Karpas-422 (cell line): Measurements from ENCODE around the gene DKKL1. TPM values are rescaled to one million over a fixed set of nuclear protein-coding genes. Genes with fewer than 3 reads are reported as not detected.
A peak's percentile ranks its signal among the peaks of the same experiment; 100 is the strongest.

Source experiments
- DNase-seq: peaks from one replicate; pipeline ENCODE4 v3.0.0-alpha.2; 2015
- H2AFZ ChIP-seq: fragments of 200-600 bp; sonication (generic); 2 replicates; pipeline ENCODE4 v1.6.1; 2014; ENCODE audit warnings: antibody characterized with exemption, low read length, mixed read lengths
- H3K27ac ChIP-seq: fragments of 200-600 bp; sonication (generic); 2 replicates; pipeline ENCODE4 v1.5.1; 2014; ENCODE audit warnings: mild to moderate bottlenecking, low read length, moderate library complexity
- H3K27me3 ChIP-seq: fragments of 200-600 bp; sonication (generic); 2 replicates; pipeline ENCODE4 v1.6.1; 2014; ENCODE audit warnings: low read length, mixed read lengths
- H3K36me3 ChIP-seq: fragments of 200-600 bp; sonication (generic); 2 replicates; pipeline ENCODE4 v1.6.1; 2014; ENCODE audit warnings: low read length, mixed read lengths; ENCODE audit not compliant: insufficient read depth
- H3K4me1 ChIP-seq: fragments of 200-600 bp; sonication (generic); 2 replicates; pipeline ENCODE4 v1.6.1; 2014; ENCODE audit warnings: mild to moderate bottlenecking, low read length, mixed read lengths
- H3K4me2 ChIP-seq: fragments of 200-600 bp; sonication (generic); 2 replicates; pipeline ENCODE4 v1.6.1; 2014; ENCODE audit warnings: low read length, low read depth, mild to moderate bottlenecking; ENCODE audit not compliant: poor library complexity, severe bottlenecking
- H3K4me3 ChIP-seq: fragments of 200-600 bp; sonication (generic); 2 replicates; pipeline ENCODE4 v1.5.1; 2014; ENCODE audit warnings: mild to moderate bottlenecking, antibody characterized with exemption, low read length, mixed read lengths
- H3K79me2 ChIP-seq: fragments of 200-600 bp; sonication (generic); 2 replicates; pipeline ENCODE4 v1.6.1; 2014; ENCODE audit warnings: mild to moderate bottlenecking, low read length, mixed read lengths
- H3K9ac ChIP-seq: fragments of 200-600 bp; sonication (generic); 2 replicates; pipeline ENCODE4 v1.6.0; 2014; ENCODE audit warnings: low read length
- H3K9me2 ChIP-seq: fragments of 200-600 bp; sonication (generic), shearing (Covaris generic); replicated peaks from 2 replicates; pipeline ENCODE4 v1.6.0; 2014; ENCODE audit warnings: mild to moderate bottlenecking, low read length, moderate library complexity; ENCODE audit not compliant: insufficient read depth
- H3K9me3 ChIP-seq: fragments of 300-700, 200-600 bp; sonication (generic); 2 replicates; pipeline ENCODE4 v1.6.1; 2014; ENCODE audit warnings: low read length, mixed read lengths
- H4K20me1 ChIP-seq: fragments of 200-600 bp; sonication (generic); 2 replicates; pipeline ENCODE4 v1.6.1; 2014; ENCODE audit warnings: mild to moderate bottlenecking, antibody characterized with exemption, low read length, low read depth; ENCODE audit not compliant: insufficient read depth
- total RNA-seq: library from RNA; depleted of rRNA; stranded (reverse); fragments of >200 nt; shearing (Covaris generic); gene quantifications from 2 replicates; pipeline ENCODE4 v1.2.3, GENCODE V29; 2014; ENCODE audit warnings: low replicate concordance

DKKL1 gene
- total RNA-seq, 1 experiment from 2014 or later, result not detected

DNA sequence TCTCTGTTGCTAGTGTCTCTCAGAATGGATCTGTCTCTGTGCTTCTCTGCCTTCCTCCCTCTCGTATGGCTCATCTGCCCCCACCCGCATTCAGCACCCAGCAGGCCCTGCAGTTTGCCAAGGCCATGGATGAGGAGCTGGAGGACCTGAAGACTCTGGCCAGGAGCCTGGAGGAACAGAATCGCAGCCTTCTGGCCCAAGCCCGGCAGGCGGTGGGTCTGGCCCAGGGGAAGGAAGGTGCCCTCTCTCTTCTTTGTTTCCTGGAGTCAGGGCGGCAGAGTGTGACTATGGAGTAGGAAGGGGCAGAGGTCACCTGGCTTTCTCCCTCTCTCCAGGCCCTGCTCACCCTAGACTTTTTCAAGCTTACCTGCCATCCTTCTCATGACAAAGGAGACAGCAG is 35.3 kb downstream of the DKKL1 start:
- peaks cover 19% of the 10 kb centered on the region for H3K4me1 ChIP-seq
- no peak overlapping the region for H3K9ac ChIP-seq
- H3K4me2 ChIP-seq, result no peak overlapping the region
- no peaks in the 10 kb centered on the region for H3K36me3 ChIP-seq
- H3K4me3 ChIP-seq, result no peak overlapping the region
- H3K9me2 ChIP-seq, result no peaks in the 10 kb centered on the region
- no peaks in the 10 kb centered on the region for H3K27me3 ChIP-seq
- no peak for DNase-seq
- H4K20me1 ChIP-seq, result no peaks in the 10 kb centered on the region
- H3K27ac ChIP-seq, result no peak overlapping the region
- H3K79me2 ChIP-seq, result no peaks in the 10 kb centered on the region
- H2AFZ ChIP-seq, result no peak overlapping the region
- no peaks in the 10 kb centered on the region for H3K9me3 ChIP-seq

- no peaks in the 10 kb centered on the region for H3K79me2 ChIP-seq
- no peak overlapping the region for H3K4me2 ChIP-seq
- H3K27me3 ChIP-seq, result no peaks in the 10 kb centered on the region
- no peaks in the 10 kb centered on the region for H3K36me3 ChIP-seq
- H3K27ac ChIP-seq, result no peak overlapping the region
- no peak overlapping the region for H2AFZ ChIP-seq
- no peak overlapping the region for H3K9ac ChIP-seq
- H3K4me1 ChIP-seq, result peaks cover 30% of the 10 kb centered on the region
- H3K9me3 ChIP-seq, result no peaks in the 10 kb centered on the region
- no peaks in the 10 kb centered on the region for H3K9me2 ChIP-seq
- no peak for DNase-seq
- H4K20me1 ChIP-seq, result no peaks in the 10 kb centered on the region
- no peak overlapping the region for H3K4me3 ChIP-seq
These were observed 36.4 kb downstream of the DKKL1 start for GRCh38 chr19:49400029-49400428.

GRCh38 chr19:49403404-49404187 is 39.9 kb downstream of the DKKL1 start:
- H3K4me1 ChIP-seq, result peaks cover 37% of the 10 kb centered on the region
- H3K27ac ChIP-seq, result peak overlapping the region; percentile 98
- peak overlapping the region; percentile 82 for H3K4me2 ChIP-seq
- H3K9me3 ChIP-seq, result no peaks in the 10 kb centered on the region
- peak overlapping the region; percentile 55 for H3K4me3 ChIP-seq
- no peak overlapping the region for H2AFZ ChIP-seq
- no peaks in the 10 kb centered on the region for H3K36me3 ChIP-seq
- H4K20me1 ChIP-seq, result no peaks in the 10 kb centered on the region
- no peaks in the 10 kb centered on the region for H3K79me2 ChIP-seq
- peak overlapping the region; percentile 74 for H3K9ac ChIP-seq
- no peaks in the 10 kb centered on the region for H3K9me2 ChIP-seq
- DNase-seq, result peak; percentile 97
- H3K27me3 ChIP-seq, result no peaks in the 10 kb centered on the region

- Histone ChIP-seq H3K27ac (no peak overlapping the region), H3K9me2 (no peaks in the 10 kb centered on the region), H3K36me3 (no peaks in the 10 kb centered on the region), H3K9ac (no peak overlapping the region), H3K27me3 (no peaks in the 10 kb centered on the region), H3K4me3 (no peak overlapping the region), H2AFZ (no peak overlapping the region), H4K20me1 (no peaks in the 10 kb centered on the region), H3K4me1 (peaks cover 67% of the 10 kb centered on the region), H3K4me2 (no peak overlapping the region), H3K9me3 (no peaks in the 10 kb centered on the region), H3K79me2 (no peaks in the 10 kb centered on the region)
- no peak for DNase-seq
These were observed 43.4 kb downstream of the DKKL1 start for GRCh38 chr19:49407079-49407478.

- Histone ChIP-seq H3K79me2 (no peaks in the 10 kb centered on the region), H3K27me3 (no peaks in the 10 kb centered on the region), H3K27ac (no peak overlapping the region), H3K36me3 (no peaks in the 10 kb centered on the region), H3K9ac (no peak overlapping the region), H3K9me2 (no peaks in the 10 kb centered on the region), H3K4me2 (no peak overlapping the region), H4K20me1 (no peaks in the 10 kb centered on the region), H3K4me3 (no peak overlapping the region), H3K4me1 (peaks cover 65% of the 10 kb centered on the region), H2AFZ (no peak overlapping the region), H3K9me3 (no peaks in the 10 kb centered on the region)
- no peak for DNase-seq
These were observed 43.9 kb downstream of the DKKL1 start for GRCh38 chr19:49407482-49408015.

- peaks cover 54% of the 10 kb centered on the region for H3K4me1 ChIP-seq
- peak; percentile 66 for DNase-seq
- no peaks in the 10 kb centered on the region for H3K9me3 ChIP-seq
- H3K9ac ChIP-seq, result peak overlapping the region; percentile 65
- H3K4me3 ChIP-seq, result peak overlapping the region; percentile 51
- H3K27ac ChIP-seq, result peak overlapping the region; percentile 80
- H3K27me3 ChIP-seq, result no peaks in the 10 kb centered on the region
- H3K79me2 ChIP-seq, result no peaks in the 10 kb centered on the region
- H3K4me2 ChIP-seq, result peak overlapping the region; percentile 72
- H2AFZ ChIP-seq, result no peak overlapping the region
- H4K20me1 ChIP-seq, result no peaks in the 10 kb centered on the region
- H3K36me3 ChIP-seq, result no peaks in the 10 kb centered on the region
- H3K9me2 ChIP-seq, result no peaks in the 10 kb centered on the region
These were observed 45.3 kb downstream of the DKKL1 start for GRCh38 chr19:49408816-49409440.

DNA sequence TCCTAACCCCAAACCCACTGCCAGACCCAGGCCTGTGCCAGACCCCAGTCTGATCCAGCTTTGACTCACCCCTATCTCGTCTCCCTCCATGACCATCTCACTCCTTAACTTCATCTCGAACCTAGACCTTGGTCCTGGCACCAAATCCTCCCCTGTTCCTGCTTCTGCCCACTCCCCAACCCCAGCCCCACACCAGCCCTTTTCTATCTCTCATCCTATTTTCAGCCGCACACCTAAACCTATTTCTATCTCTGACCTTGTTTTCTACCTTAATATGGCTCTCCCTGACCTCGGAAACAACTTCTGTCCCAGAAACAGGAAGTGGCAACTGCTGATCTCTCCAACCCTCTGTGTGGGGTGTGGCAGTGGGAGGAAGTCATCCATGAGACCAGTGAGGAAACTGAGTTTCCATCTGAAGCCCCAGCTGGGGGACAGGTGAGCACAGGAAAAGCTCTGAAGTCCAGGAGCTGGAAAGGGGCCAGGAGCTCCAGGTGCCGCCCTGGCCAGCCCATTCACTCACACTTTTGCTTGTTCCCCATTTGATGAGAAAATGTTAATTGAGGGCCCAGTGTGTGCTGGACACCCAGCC is 45.9 kb downstream of the DKKL1 start:
- Histone ChIP-seq H2AFZ (peak overlapping the region; percentile 46), H3K79me2 (no peaks in the 10 kb centered on the region), H3K36me3 (no peaks in the 10 kb centered on the region), H3K9ac (peak overlapping the region; percentile 65), H4K20me1 (no peaks in the 10 kb centered on the region), H3K4me2 (peak overlapping the region; percentile 72), H3K27ac (peak overlapping the region; percentile 80), H3K9me3 (no peaks in the 10 kb centered on the region), H3K27me3 (no peaks in the 10 kb centered on the region), H3K4me3 (peak overlapping the region; percentile 51), H3K9me2 (no peaks in the 10 kb centered on the region), H3K4me1 (peaks cover 54% of the 10 kb centered on the region)
- peak; percentile 90 for DNase-seq
